Nucleus accumbens (tissue), 56 donors: ENCODE data around the gene ANTXR2.

ENCODE experiments used
- DNase-seq, 56 donors: peaks; one replicate each; lab custom pipeline; 2025; lab: John Stamatoyannopoulos, UW

ANTXR2 gene

GRCh38 chr4:80092847-80093246 lies 19.8 kb upstream of the ANTXR2 start:
- no peak for DNase-seq

- no peak for DNase-seq
Measured at GRCh38 chr4:80092088-80092487, 19.1 kb upstream of the ANTXR2 start.

- DNase-seq = no peak
Measured at GRCh38 chr4:80091688-80092087, 18.7 kb upstream of the ANTXR2 start.

- DNase-seq = no peak
Measured at GRCh38 chr4:80091184-80091583, 18.2 kb upstream of the ANTXR2 start.

- no peak for DNase-seq
Measured at GRCh38 chr4:80090090-80090489, 17.1 kb upstream of the ANTXR2 start.

- DNase-seq = no peak
Measured at GRCh38 chr4:80088471-80088870, 15.4 kb upstream of the ANTXR2 start.

- DNase-seq = no peak
Measured at GRCh38 chr4:80086296-80086695, 13.3 kb upstream of the ANTXR2 start.

- DNase-seq = no peak
Measured at GRCh38 chr4:80085081-80085480, 12.1 kb upstream of the ANTXR2 start.

- no peak for DNase-seq
Measured at GRCh38 chr4:80082693-80083092, 9.7 kb upstream of the ANTXR2 start.

GRCh38 chr4:80081566-80081965 lies 8.5 kb upstream of the ANTXR2 start:
- DNase-seq = no peak

- no peak for DNase-seq
Measured at GRCh38 chr4:80079255-80079923, 6.4 kb upstream of the ANTXR2 start.

GRCh38 chr4:80078346-80079092 lies 5.5 kb upstream of the ANTXR2 start:
- no peak for DNase-seq

- no peak for DNase-seq
Measured at GRCh38 chr4:80077639-80078038, 4.6 kb upstream of the ANTXR2 start.

- no peak for DNase-seq
Measured at GRCh38 chr4:80076681-80077080, 3.7 kb upstream of the ANTXR2 start.

GRCh38 chr4:80075995-80076675 lies 3.1 kb upstream of the ANTXR2 start:
- no peak for DNase-seq

GRCh38 chr4:80074651-80075050 lies 1.6 kb upstream of the ANTXR2 start:
- no peak for DNase-seq

- DNase-seq = no peak
Measured at GRCh38 chr4:80074069-80074468, 1.0 kb upstream of the ANTXR2 start.

- no peak for DNase-seq
Measured at GRCh38 chr4:80073473-80074008, 512 bp upstream of the ANTXR2 start.

- peak in 25 of 56 donors; percentile 1 to 43 (median 25) for DNase-seq
Measured at GRCh38 chr4:80072228-80072743, 743 bp downstream of the ANTXR2 start.

- no peak for DNase-seq
Measured at GRCh38 chr4:80071604-80072227, 1.3 kb downstream of the ANTXR2 start.
